GM19324 (cell line): ENCODE measurements around the gene ZCCHC14.

ENCODE experiments used
- ATAC-seq: cut with Tn5 transposase; IDR thresholded peaks from one replicate; pipeline ENCODE4 v1.9.1; 2021; ENCODE audit warnings: mild to moderate bottlenecking, moderate library complexity; ENCODE audit not compliant: unreplicated experiment, low FRiP score

ZCCHC14 gene

GRCh38 chr16:87436225-87437172 lies 56.3 kb downstream of the ZCCHC14 start:
- ATAC-seq = no peak

GRCh38 chr16:87435372-87436224 lies 57.2 kb downstream of the ZCCHC14 start:
- no peak for ATAC-seq

GRCh38 chr16:87434146-87434667 lies 58.6 kb downstream of the ZCCHC14 start:
- no peak for ATAC-seq

- ATAC-seq = no peak
These were observed 60.4 kb downstream of the ZCCHC14 start for GRCh38 chr16:87432330-87432915.

- ATAC-seq = no peak
These were observed 60.9 kb downstream of the ZCCHC14 start for GRCh38 chr16:87431926-87432325.

- ATAC-seq = no peak
These were observed 66.2 kb downstream of the ZCCHC14 start for GRCh38 chr16:87426423-87427215.

- no peak for ATAC-seq
These were observed 66.9 kb downstream of the ZCCHC14 start for GRCh38 chr16:87425941-87426340.

- ATAC-seq = no peak
These were observed 68.6 kb downstream of the ZCCHC14 start for GRCh38 chr16:87424266-87424665.

GRCh38 chr16:87423429-87423828 lies 69.4 kb downstream of the ZCCHC14 start:
- ATAC-seq = no peak

GRCh38 chr16:87422106-87422505 lies 70.7 kb downstream of the ZCCHC14 start:
- no peak for ATAC-seq

GRCh38 chr16:87421003-87421912 lies 71.6 kb downstream of the ZCCHC14 start:
- ATAC-seq = no peak

GRCh38 chr16:87420026-87421002 lies 72.5 kb downstream of the ZCCHC14 start:
- ATAC-seq = no peak

- no peak for ATAC-seq
These were observed 74.2 kb downstream of the ZCCHC14 start for GRCh38 chr16:87418644-87419043.

- no peak for ATAC-seq
These were observed 74.6 kb downstream of the ZCCHC14 start for GRCh38 chr16:87418216-87418615.

GRCh38 chr16:87417528-87417910 lies 75.3 kb downstream of the ZCCHC14 start:
- ATAC-seq = no peak

GRCh38 chr16:87416826-87417527 lies 75.8 kb downstream of the ZCCHC14 start:
- no peak for ATAC-seq

- ATAC-seq = no peak
These were observed 77.4 kb downstream of the ZCCHC14 start for GRCh38 chr16:87415441-87415840.
